Measurements from ENCODE around the gene EPGN.

The EPGN gene

DNA sequence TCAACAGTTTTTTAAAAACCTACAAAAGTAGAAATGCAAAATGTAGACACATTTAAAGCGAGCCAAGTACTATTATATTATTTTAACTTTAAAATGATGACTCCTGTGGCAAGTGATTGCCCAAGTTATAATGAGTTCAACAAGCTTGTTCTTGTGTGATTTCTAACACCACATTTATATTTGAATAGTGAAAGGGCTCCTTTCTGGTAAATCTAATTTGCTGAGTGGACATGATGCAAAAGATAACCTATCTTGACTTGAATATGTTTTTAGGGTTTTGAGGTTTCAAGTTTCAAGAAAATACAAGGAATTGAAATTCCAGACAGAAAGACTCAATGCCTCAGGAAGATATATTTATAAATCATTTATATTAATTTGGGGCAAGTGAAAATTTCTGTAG is 1.1 kb upstream of the EPGN start:
- no peak for DNase-seq (ENCODE audit: low read depth in 1 of 2, low spot score in 1 of 2)
- TF ChIP-seq POLR2AphosphoS5 (IDR thresholded peaks at IDR 0.05; ENCODE audit: low read depth): no peak
- TF ChIP-seq GABPA (IDR thresholded peaks at IDR 0.05; ENCODE audit: low read depth): no peak
- TF ChIP-seq SPI1 (IDR thresholded peaks at IDR 0.05; ENCODE audit: borderline replicate concordance, low read depth): no peak
- TF ChIP-seq, protein P1, sequence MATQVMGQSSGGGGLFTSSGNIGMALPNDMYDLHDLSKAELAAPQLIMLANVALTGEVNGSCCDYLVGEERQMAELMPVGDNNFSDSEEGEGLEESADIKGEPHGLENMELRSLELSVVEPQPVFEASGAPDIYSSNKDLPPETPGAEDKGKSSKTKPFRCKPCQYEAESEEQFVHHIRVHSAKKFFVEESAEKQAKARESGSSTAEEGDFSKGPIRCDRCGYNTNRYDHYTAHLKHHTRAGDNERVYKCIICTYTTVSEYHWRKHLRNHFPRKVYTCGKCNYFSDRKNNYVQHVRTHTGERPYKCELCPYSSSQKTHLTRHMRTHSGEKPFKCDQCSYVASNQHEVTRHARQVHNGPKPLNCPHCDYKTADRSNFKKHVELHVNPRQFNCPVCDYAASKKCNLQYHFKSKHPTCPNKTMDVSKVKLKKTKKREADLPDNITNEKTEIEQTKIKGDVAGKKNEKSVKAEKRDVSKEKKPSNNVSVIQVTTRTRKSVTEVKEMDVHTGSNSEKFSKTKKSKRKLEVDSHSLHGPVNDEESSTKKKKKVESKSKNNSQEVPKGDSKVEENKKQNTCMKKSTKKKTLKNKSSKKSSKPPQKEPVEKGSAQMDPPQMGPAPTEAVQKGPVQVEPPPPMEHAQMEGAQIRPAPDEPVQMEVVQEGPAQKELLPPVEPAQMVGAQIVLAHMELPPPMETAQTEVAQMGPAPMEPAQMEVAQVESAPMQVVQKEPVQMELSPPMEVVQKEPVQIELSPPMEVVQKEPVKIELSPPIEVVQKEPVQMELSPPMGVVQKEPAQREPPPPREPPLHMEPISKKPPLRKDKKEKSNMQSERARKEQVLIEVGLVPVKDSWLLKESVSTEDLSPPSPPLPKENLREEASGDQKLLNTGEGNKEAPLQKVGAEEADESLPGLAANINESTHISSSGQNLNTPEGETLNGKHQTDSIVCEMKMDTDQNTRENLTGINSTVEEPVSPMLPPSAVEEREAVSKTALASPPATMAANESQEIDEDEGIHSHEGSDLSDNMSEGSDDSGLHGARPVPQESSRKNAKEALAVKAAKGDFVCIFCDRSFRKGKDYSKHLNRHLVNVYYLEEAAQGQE (IDR thresholded peaks at IDR 0.05; ENCODE audit: insufficient replicate concordance, low read depth): no peak
- TF ChIP-seq, protein P2, sequence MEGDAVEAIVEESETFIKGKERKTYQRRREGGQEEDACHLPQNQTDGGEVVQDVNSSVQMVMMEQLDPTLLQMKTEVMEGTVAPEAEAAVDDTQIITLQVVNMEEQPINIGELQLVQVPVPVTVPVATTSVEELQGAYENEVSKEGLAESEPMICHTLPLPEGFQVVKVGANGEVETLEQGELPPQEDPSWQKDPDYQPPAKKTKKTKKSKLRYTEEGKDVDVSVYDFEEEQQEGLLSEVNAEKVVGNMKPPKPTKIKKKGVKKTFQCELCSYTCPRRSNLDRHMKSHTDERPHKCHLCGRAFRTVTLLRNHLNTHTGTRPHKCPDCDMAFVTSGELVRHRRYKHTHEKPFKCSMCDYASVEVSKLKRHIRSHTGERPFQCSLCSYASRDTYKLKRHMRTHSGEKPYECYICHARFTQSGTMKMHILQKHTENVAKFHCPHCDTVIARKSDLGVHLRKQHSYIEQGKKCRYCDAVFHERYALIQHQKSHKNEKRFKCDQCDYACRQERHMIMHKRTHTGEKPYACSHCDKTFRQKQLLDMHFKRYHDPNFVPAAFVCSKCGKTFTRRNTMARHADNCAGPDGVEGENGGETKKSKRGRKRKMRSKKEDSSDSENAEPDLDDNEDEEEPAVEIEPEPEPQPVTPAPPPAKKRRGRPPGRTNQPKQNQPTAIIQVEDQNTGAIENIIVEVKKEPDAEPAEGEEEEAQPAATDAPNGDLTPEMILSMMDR (IDR thresholded peaks at IDR 0.05; ENCODE audit: insufficient read depth, low read length): no peak
- no peak overlapping the region for H3K27ac ChIP-seq (replicated peaks)
- H3K27me3 ChIP-seq (ENCODE audit: insufficient read depth, poor library complexity, severe bottlenecking): no peaks in the 10 kb centered on the region
- no peak overlapping the region for H3K4me3 ChIP-seq (replicated peaks; ENCODE audit: insufficient read depth, low read length)

- Histone ChIP-seq H3K4me3 (replicated peaks; ENCODE audit: insufficient read depth, low read length) (no peak overlapping the region), H3K27me3 (ENCODE audit: insufficient read depth, poor library complexity, severe bottlenecking) (no peaks in the 10 kb centered on the region), H3K27ac (replicated peaks) (no peak overlapping the region)
- DNase-seq (ENCODE audit: low read depth in 1 of 2, low spot score in 1 of 2): no peak
- TF ChIP-seq SPI1 (IDR thresholded peaks at IDR 0.05; ENCODE audit: borderline replicate concordance, low read depth) (no peak), POLR2AphosphoS5 (IDR thresholded peaks at IDR 0.05; ENCODE audit: low read depth) (no peak), GABPA (IDR thresholded peaks at IDR 0.05; ENCODE audit: low read depth) (no peak)
- TF ChIP-seq, protein P2 (IDR thresholded peaks at IDR 0.05; ENCODE audit: insufficient read depth, low read length): no peak
- TF ChIP-seq, protein P1 (IDR thresholded peaks at IDR 0.05; ENCODE audit: insufficient replicate concordance, low read depth): no peak
These were observed 953 bp downstream of the EPGN start for GRCh38 chr4:74309223-74309622.

DNA sequence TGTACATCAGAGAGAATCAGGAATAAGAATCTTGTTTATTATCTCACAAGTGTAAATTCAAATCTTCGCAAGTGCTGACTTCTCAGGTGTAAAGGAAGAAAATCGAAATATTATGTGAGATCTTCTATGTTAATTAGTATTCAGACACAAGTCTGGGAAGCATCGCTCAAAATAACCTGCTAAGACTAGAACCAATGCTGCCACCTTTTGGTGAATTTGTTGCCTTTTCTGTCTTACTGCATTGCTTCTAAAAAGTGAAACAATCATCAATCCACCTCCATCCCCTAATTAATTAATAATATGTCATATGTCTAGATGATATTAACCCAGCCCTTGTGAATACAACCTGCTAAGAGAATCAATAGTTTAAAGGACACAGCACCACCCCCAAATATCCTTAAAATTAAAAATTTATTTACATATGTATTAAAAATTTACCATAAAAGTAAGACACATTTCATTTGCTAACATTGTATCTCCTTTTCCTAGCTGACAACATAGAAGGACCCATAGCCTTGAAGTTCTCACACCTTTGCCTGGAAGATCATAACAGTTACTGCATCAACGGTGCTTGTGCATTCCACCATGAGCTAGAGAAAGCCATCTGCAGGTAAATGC is 3.5 kb downstream of the EPGN start:
- DNase-seq (ENCODE audit: low read depth in 1 of 2, low spot score in 1 of 2): peak; percentile 6 to 42
- TF ChIP-seq, protein P1 (IDR thresholded peaks at IDR 0.05; ENCODE audit: insufficient replicate concordance, low read depth): no peak
- TF ChIP-seq, protein P2 (IDR thresholded peaks at IDR 0.05; ENCODE audit: insufficient read depth, low read length): peak; percentile 31
- TF ChIP-seq GABPA (IDR thresholded peaks at IDR 0.05; ENCODE audit: low read depth) (no peak), SPI1 (IDR thresholded peaks at IDR 0.05; ENCODE audit: borderline replicate concordance, low read depth) (no peak), POLR2AphosphoS5 (IDR thresholded peaks at IDR 0.05; ENCODE audit: low read depth) (no peak)
- H3K27me3 ChIP-seq (ENCODE audit: insufficient read depth, poor library complexity, severe bottlenecking): no peaks in the 10 kb centered on the region
- no peak overlapping the region for H3K4me3 ChIP-seq (replicated peaks; ENCODE audit: insufficient read depth, low read length)
- H3K27ac ChIP-seq (replicated peaks): no peak overlapping the region
